ENCODE results near the gene GCG.

DNA sequence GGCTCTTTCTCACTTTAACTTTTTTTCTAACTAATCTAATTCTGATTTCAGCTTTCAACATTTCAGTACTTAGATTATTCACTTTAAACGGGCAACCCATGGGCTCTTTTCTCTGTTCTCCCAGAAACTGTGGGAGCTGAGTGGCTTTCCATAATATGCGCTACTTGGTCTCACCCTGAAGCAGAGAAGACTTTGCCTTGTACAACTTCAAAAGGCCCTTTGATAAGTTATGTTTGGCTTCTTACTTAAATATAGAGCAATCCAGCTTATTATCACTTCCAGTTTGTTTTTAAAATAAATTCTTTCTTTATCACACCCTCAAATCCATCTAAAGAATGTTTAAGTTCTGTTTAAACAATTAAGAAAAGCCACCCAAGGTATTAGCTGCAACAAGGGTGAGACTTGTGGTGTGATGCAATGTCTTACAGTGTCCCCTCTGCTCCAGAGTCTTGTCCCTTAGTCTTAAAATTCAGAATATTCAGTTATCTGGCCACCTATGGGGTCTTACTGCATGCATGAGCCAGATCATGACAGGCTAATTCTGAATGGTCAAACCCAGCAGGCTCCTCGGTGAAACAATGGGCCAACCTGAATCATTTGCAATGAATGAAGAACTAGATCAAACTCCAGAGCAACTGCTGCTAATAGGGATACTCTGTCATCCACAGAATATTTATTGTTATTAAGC is 38.8 kb downstream of the GCG start:
- TF ChIP-seq, protein P1, sequence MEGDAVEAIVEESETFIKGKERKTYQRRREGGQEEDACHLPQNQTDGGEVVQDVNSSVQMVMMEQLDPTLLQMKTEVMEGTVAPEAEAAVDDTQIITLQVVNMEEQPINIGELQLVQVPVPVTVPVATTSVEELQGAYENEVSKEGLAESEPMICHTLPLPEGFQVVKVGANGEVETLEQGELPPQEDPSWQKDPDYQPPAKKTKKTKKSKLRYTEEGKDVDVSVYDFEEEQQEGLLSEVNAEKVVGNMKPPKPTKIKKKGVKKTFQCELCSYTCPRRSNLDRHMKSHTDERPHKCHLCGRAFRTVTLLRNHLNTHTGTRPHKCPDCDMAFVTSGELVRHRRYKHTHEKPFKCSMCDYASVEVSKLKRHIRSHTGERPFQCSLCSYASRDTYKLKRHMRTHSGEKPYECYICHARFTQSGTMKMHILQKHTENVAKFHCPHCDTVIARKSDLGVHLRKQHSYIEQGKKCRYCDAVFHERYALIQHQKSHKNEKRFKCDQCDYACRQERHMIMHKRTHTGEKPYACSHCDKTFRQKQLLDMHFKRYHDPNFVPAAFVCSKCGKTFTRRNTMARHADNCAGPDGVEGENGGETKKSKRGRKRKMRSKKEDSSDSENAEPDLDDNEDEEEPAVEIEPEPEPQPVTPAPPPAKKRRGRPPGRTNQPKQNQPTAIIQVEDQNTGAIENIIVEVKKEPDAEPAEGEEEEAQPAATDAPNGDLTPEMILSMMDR (IDR thresholded peaks at IDR 0.05), result no peak
- no peak for TF ChIP-seq ZFX (IDR thresholded peaks at IDR 0.05; ENCODE audit: borderline replicate concordance)
